Measurements from ENCODE around the gene POLA1.
"Not testable (repeated sequence)": the region's sequence is repeated elsewhere in the genome, so short reads cannot be mapped to it uniquely, and the experiment has no call there.

The POLA1 gene

GRCh38 chrX:24805201-24805600 is 111.5 kb downstream of the POLA1 start:
- no peak overlapping the region for H3K27ac ChIP-seq (ENCODE audit: low read length)
- no peaks in the 10 kb centered on the region for H3K4me1 ChIP-seq (ENCODE audit: control insufficient read depth, low read depth, low read length)
- H3K27me3 ChIP-seq (ENCODE audit: control insufficient read depth, insufficient read depth, low read length): no peaks in the 10 kb centered on the region
- H3K36me3 ChIP-seq (ENCODE audit: control insufficient read depth, low read depth, low read length): peaks cover 15% of the 10 kb centered on the region
- H3K4me3 ChIP-seq (ENCODE audit: low read length): no peak overlapping the region
- no peaks in the 10 kb centered on the region for H3K9me3 ChIP-seq (ENCODE audit: control insufficient read depth, low read depth, low read length)
- no peak overlapping the region for H3K9ac ChIP-seq (ENCODE audit: low read length)

GRCh38 chrX:24819807-24820206 is 126.1 kb downstream of the POLA1 start:
- not testable (repeated sequence) for H3K9ac ChIP-seq (ENCODE audit: low read length); H3K4me1 ChIP-seq (ENCODE audit: control insufficient read depth, low read depth, low read length); H3K4me3 ChIP-seq (ENCODE audit: low read length); H3K9me3 ChIP-seq (ENCODE audit: control insufficient read depth, low read depth, low read length); H3K27me3 ChIP-seq (ENCODE audit: control insufficient read depth, insufficient read depth, low read length); H3K27ac ChIP-seq (ENCODE audit: low read length)
- peaks cover 49% of the 10 kb centered on the region for H3K36me3 ChIP-seq (ENCODE audit: control insufficient read depth, low read depth, low read length)

GRCh38 chrX:24828147-24828546 is 134.4 kb downstream of the POLA1 start:
- peaks cover 52% of the 10 kb centered on the region for H3K36me3 ChIP-seq (ENCODE audit: control insufficient read depth, low read depth, low read length)
- H3K9me3 ChIP-seq (ENCODE audit: control insufficient read depth, low read depth, low read length): no peaks in the 10 kb centered on the region
- no peak overlapping the region for H3K27ac ChIP-seq (ENCODE audit: low read length)
- no peaks in the 10 kb centered on the region for H3K27me3 ChIP-seq (ENCODE audit: control insufficient read depth, insufficient read depth, low read length)
- H3K4me3 ChIP-seq (ENCODE audit: low read length): no peak overlapping the region
- H3K9ac ChIP-seq (ENCODE audit: low read length): no peak overlapping the region
- H3K4me1 ChIP-seq (ENCODE audit: control insufficient read depth, low read depth, low read length): no peaks in the 10 kb centered on the region

- Histone ChIP-seq H3K9ac (ENCODE audit: low read length) (no peak overlapping the region), H3K27ac (ENCODE audit: low read length) (no peak overlapping the region), H3K4me3 (ENCODE audit: low read length) (no peak overlapping the region), H3K9me3 (ENCODE audit: control insufficient read depth, low read depth, low read length) (no peaks in the 10 kb centered on the region), H3K4me1 (ENCODE audit: control insufficient read depth, low read depth, low read length) (no peaks in the 10 kb centered on the region), H3K36me3 (ENCODE audit: control insufficient read depth, low read depth, low read length) (peaks cover 53% of the 10 kb centered on the region), H3K27me3 (ENCODE audit: control insufficient read depth, insufficient read depth, low read length) (no peaks in the 10 kb centered on the region)
Measured at GRCh38 chrX:24828600-24828999, 134.9 kb downstream of the POLA1 start.

- H3K4me3 ChIP-seq (ENCODE audit: low read length): no peak overlapping the region
- H3K27me3 ChIP-seq (ENCODE audit: control insufficient read depth, insufficient read depth, low read length): no peaks in the 10 kb centered on the region
- no peaks in the 10 kb centered on the region for H3K9me3 ChIP-seq (ENCODE audit: control insufficient read depth, low read depth, low read length)
- H3K36me3 ChIP-seq (ENCODE audit: control insufficient read depth, low read depth, low read length): peaks cover 23% of the 10 kb centered on the region
- H3K9ac ChIP-seq (ENCODE audit: low read length): no peak overlapping the region
- no peak overlapping the region for H3K27ac ChIP-seq (ENCODE audit: low read length)
- no peaks in the 10 kb centered on the region for H3K4me1 ChIP-seq (ENCODE audit: control insufficient read depth, low read depth, low read length)
Measured at GRCh38 chrX:24833695-24834094, 140.0 kb downstream of the POLA1 start.

- Histone ChIP-seq H3K9ac (ENCODE audit: low read length) (no peak overlapping the region), H3K4me1 (ENCODE audit: control insufficient read depth, low read depth, low read length) (no peaks in the 10 kb centered on the region), H3K27ac (ENCODE audit: low read length) (no peak overlapping the region), H3K36me3 (ENCODE audit: control insufficient read depth, low read depth, low read length) (peaks cover 25% of the 10 kb centered on the region), H3K9me3 (ENCODE audit: control insufficient read depth, low read depth, low read length) (no peaks in the 10 kb centered on the region), H3K4me3 (ENCODE audit: low read length) (no peak overlapping the region), H3K27me3 (ENCODE audit: control insufficient read depth, insufficient read depth, low read length) (no peaks in the 10 kb centered on the region)
Measured at GRCh38 chrX:24837966-24838365, 144.2 kb downstream of the POLA1 start.

GRCh38 chrX:24838629-24839028 is 144.9 kb downstream of the POLA1 start:
- H3K36me3 ChIP-seq (ENCODE audit: control insufficient read depth, low read depth, low read length): peaks cover 28% of the 10 kb centered on the region
- H3K4me3 ChIP-seq (ENCODE audit: low read length): no peak overlapping the region
- no peaks in the 10 kb centered on the region for H3K27me3 ChIP-seq (ENCODE audit: control insufficient read depth, insufficient read depth, low read length)
- no peak overlapping the region for H3K27ac ChIP-seq (ENCODE audit: low read length)
- H3K9ac ChIP-seq (ENCODE audit: low read length): no peak overlapping the region
- no peaks in the 10 kb centered on the region for H3K4me1 ChIP-seq (ENCODE audit: control insufficient read depth, low read depth, low read length)
- no peaks in the 10 kb centered on the region for H3K9me3 ChIP-seq (ENCODE audit: control insufficient read depth, low read depth, low read length)

GRCh38 chrX:24839331-24839730 is 145.6 kb downstream of the POLA1 start:
- Histone ChIP-seq H3K4me1 (ENCODE audit: control insufficient read depth, low read depth, low read length) (no peaks in the 10 kb centered on the region), H3K36me3 (ENCODE audit: control insufficient read depth, low read depth, low read length) (peaks cover 34% of the 10 kb centered on the region), H3K9me3 (ENCODE audit: control insufficient read depth, low read depth, low read length) (no peaks in the 10 kb centered on the region), H3K27me3 (ENCODE audit: control insufficient read depth, insufficient read depth, low read length) (no peaks in the 10 kb centered on the region), H3K27ac (ENCODE audit: low read length) (no peak overlapping the region), H3K4me3 (ENCODE audit: low read length) (no peak overlapping the region), H3K9ac (ENCODE audit: low read length) (no peak overlapping the region)

- H3K9ac ChIP-seq (ENCODE audit: low read length): no peak overlapping the region
- peaks cover 7% of the 10 kb centered on the region for H3K4me1 ChIP-seq (ENCODE audit: control insufficient read depth, low read depth, low read length)
- peaks cover 34% of the 10 kb centered on the region for H3K36me3 ChIP-seq (ENCODE audit: control insufficient read depth, low read depth, low read length)
- H3K27ac ChIP-seq (ENCODE audit: low read length): no peak overlapping the region
- no peaks in the 10 kb centered on the region for H3K9me3 ChIP-seq (ENCODE audit: control insufficient read depth, low read depth, low read length)
- no peaks in the 10 kb centered on the region for H3K27me3 ChIP-seq (ENCODE audit: control insufficient read depth, insufficient read depth, low read length)
- no peak overlapping the region for H3K4me3 ChIP-seq (ENCODE audit: low read length)
Measured at GRCh38 chrX:24842486-24842885, 148.8 kb downstream of the POLA1 start.

- Histone ChIP-seq H3K27me3 (ENCODE audit: control insufficient read depth, insufficient read depth, low read length) (no peaks in the 10 kb centered on the region), H3K9me3 (ENCODE audit: control insufficient read depth, low read depth, low read length) (no peaks in the 10 kb centered on the region), H3K4me1 (ENCODE audit: control insufficient read depth, low read depth, low read length) (peaks cover 7% of the 10 kb centered on the region), H3K4me3 (ENCODE audit: low read length) (no peak overlapping the region), H3K36me3 (ENCODE audit: control insufficient read depth, low read depth, low read length) (peaks cover 37% of the 10 kb centered on the region), H3K9ac (ENCODE audit: low read length) (no peak overlapping the region), H3K27ac (ENCODE audit: low read length) (no peak overlapping the region)
Measured at GRCh38 chrX:24846550-24847150, 152.9 kb downstream of the POLA1 start.

GRCh38 chrX:24851289-24851688 is 157.6 kb downstream of the POLA1 start:
- Histone ChIP-seq H3K27ac (ENCODE audit: low read length) (no peak overlapping the region), H3K4me3 (ENCODE audit: low read length) (no peak overlapping the region), H3K4me1 (ENCODE audit: control insufficient read depth, low read depth, low read length) (peaks cover 7% of the 10 kb centered on the region), H3K9me3 (ENCODE audit: control insufficient read depth, low read depth, low read length) (no peaks in the 10 kb centered on the region), H3K9ac (ENCODE audit: low read length) (no peak overlapping the region), H3K27me3 (ENCODE audit: control insufficient read depth, insufficient read depth, low read length) (no peaks in the 10 kb centered on the region), H3K36me3 (ENCODE audit: control insufficient read depth, low read depth, low read length) (peaks cover 32% of the 10 kb centered on the region)

GRCh38 chrX:24851780-24852179 is 158.1 kb downstream of the POLA1 start:
- H3K9ac ChIP-seq (ENCODE audit: low read length): no peak overlapping the region
- H3K4me1 ChIP-seq (ENCODE audit: control insufficient read depth, low read depth, low read length): peaks cover 2% of the 10 kb centered on the region
- H3K36me3 ChIP-seq (ENCODE audit: control insufficient read depth, low read depth, low read length): peaks cover 29% of the 10 kb centered on the region
- H3K27ac ChIP-seq (ENCODE audit: low read length): no peak overlapping the region
- no peak overlapping the region for H3K4me3 ChIP-seq (ENCODE audit: low read length)
- H3K27me3 ChIP-seq (ENCODE audit: control insufficient read depth, insufficient read depth, low read length): no peaks in the 10 kb centered on the region
- no peaks in the 10 kb centered on the region for H3K9me3 ChIP-seq (ENCODE audit: control insufficient read depth, low read depth, low read length)

All from iPS-18a (cell line).